ENCODE measurements around the gene PTPRN2. TPM values are rescaled to one million over a fixed set of nuclear protein-coding genes. Genes with fewer than 3 reads are reported as not detected.

Gene PTPRN2
- total and polyA plus RNA-seq, 9 of the 15 experiments (the other 6 are each of a cell fraction or from before 2014, with no cell fraction given), result not detected

DNA sequence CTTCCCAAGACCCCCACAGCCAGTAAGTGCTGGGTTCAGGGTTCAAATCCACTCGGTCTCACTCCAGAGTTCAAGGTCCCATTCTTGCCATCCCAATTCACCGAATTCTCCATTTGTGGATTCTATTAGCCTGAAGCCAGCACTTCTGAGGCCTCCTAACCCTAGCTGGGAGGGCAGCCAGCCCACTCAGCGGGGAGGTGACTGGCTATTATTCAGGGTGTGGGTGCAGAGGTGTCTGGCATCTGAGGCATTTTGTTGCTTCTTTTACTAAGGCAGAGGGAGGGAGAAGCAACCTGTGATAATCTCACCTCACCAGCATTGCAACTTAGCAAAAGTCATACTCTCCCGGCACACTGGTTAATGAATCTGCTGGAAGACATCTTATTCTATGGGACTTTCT lies 8.7 kb upstream of the PTPRN2 start:
- no peak for ATAC-seq

More for the DNA sequence above, 8.7 kb upstream of the PTPRN2 start:
- BruUV-seq (replicated peaks), result no TSS peak
- CTCF ChIA-PET (ENCODE audit: low intra/inter-chr PET ratio), result no interaction called here
- Histone ChIP-seq H3K27ac (ENCODE audit: extremely low read depth, low read depth, low read length) (no peak overlapping the region), H3K79me2 (ENCODE audit: control insufficient read depth, insufficient read depth, low read length) (no peaks in the 10 kb centered on the region), H3K4me1 (replicated peaks in 1 of 2; ENCODE audit: control insufficient read depth in 2 of 2, insufficient read depth in 2 of 2, low read length in 2 of 2) (no peaks in the 10 kb centered on the region), H3K9me1 (ENCODE audit: control insufficient read depth, insufficient read depth, low read length) (no peaks in the 10 kb centered on the region), H3K36me3 (ENCODE audit: control insufficient read depth, insufficient read depth, low read length) (peaks cover 4% of the 10 kb centered on the region; the same call in 1 of the 3 replicates), H3K4me2 (ENCODE audit: insufficient read depth, low read length) (no peak overlapping the region), H2AFZ (ENCODE audit: low read depth, low read length) (no peak overlapping the region), H4K20me1 (replicated peaks; ENCODE audit: control insufficient read depth, insufficient read depth, low read length) (no peaks in the 10 kb centered on the region), H3K4me3 (no peak overlapping the region), H3K9me3 (replicated peaks; ENCODE audit: control insufficient read depth, insufficient read depth, low read depth, low read length) (peaks cover 8% of the 10 kb centered on the region), H3K9ac (ENCODE audit: insufficient read depth in 1 of 2, low read depth in 2 of 2, low read length in 2 of 2) (no peak overlapping the region), H3K27me3 (ENCODE audit: control insufficient read depth in 2 of 2, insufficient read depth in 2 of 2, low read length in 2 of 2) (peaks cover 7 to 14% of the 10 kb centered on the region in 2 experiments; a peak in 4 of 5 replicates)
- in situ Hi-C loops (cut with MboI), result no loop called here
- POLR2A ChIA-PET, result no interaction called here
- no peak for DNase-seq (ENCODE audit: extremely low read depth in 1 of 4, low spot score in 3 of 4)
- intact Hi-C loops (cut with micrococcal nuclease), result no loop called here
- 83% methylated on average over 4 of the region's 4 CpGs for WGBS (ENCODE audit: insufficient coverage, low coverage, missing lambda C conversion rate)
- FAIRE-seq, result no peak
- TF ChIP-seq FOXM1 (IDR thresholded peaks at IDR 0.05; ENCODE audit: low read depth) (no peak), FOXM1 (CRISPR knock-in tag; IDR thresholded peaks at IDR 0.05; ENCODE audit: low read depth) (no peak)
- TF ChIP-seq, protein P1, sequence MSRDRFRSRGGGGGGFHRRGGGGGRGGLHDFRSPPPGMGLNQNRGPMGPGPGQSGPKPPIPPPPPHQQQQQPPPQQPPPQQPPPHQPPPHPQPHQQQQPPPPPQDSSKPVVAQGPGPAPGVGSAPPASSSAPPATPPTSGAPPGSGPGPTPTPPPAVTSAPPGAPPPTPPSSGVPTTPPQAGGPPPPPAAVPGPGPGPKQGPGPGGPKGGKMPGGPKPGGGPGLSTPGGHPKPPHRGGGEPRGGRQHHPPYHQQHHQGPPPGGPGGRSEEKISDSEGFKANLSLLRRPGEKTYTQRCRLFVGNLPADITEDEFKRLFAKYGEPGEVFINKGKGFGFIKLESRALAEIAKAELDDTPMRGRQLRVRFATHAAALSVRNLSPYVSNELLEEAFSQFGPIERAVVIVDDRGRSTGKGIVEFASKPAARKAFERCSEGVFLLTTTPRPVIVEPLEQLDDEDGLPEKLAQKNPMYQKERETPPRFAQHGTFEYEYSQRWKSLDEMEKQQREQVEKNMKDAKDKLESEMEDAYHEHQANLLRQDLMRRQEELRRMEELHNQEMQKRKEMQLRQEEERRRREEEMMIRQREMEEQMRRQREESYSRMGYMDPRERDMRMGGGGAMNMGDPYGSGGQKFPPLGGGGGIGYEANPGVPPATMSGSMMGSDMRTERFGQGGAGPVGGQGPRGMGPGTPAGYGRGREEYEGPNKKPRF (IDR thresholded peaks at IDR 0.05; ENCODE audit: low read depth, low read length), result no peak
- TF ChIP-seq, protein P2, sequence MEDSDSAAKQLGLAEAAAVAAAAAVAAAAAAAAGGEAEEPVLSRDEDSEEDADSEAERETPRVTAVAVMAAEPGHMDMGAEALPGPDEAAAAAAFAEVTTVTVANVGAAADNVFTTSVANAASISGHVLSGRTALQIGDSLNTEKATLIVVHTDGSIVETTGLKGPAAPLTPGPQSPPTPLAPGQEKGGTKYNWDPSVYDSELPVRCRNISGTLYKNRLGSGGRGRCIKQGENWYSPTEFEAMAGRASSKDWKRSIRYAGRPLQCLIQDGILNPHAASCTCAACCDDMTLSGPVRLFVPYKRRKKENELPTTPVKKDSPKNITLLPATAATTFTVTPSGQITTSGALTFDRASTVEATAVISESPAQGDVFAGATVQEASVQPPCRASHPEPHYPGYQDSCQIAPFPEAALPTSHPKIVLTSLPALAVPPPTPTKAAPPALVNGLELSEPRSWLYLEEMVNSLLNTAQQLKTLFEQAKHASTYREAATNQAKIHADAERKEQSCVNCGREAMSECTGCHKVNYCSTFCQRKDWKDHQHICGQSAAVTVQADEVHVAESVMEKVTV (CRISPR knock-in tag; IDR thresholded peaks at IDR 0.05), result no peak
